ENCODE measurements around the gene MAP4.

DNA sequence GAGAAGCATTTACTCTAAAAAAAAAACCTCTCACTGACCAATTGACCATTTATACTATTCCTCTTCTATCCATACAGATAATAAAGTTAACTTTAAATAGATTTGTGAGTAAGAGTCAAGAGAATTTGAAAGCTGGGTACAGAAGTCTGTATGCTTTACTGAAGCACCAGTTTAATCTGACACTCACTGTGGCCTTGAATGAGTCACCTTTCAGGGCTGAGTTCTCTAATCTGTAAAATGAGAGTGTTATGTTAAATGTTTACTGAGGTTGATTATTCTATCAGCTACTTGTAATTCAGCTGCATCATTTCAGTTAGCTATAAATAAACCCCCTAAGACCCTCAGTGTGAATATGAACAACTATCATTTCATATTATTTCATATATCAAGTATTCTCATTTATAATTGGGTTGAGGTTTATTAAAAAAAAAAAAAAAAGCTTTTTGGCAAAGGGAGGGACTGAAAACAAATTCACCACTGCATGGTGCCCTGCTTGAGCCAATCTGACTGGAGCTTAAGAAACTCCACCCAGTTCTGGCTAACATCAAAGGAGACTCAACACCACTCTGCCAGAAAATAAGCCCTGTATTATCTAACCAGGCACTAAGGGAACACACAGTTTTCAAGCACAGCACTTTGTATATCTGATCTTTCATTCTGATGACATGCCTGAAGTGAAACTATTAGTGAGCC, 2.8 kb downstream of the MAP4 start:
- TF ChIP-seq EP300 (IDR thresholded peaks at IDR 0.05; ENCODE audit: borderline replicate concordance) (no peak), NFIC (IDR thresholded peaks at IDR 0.05) (peak; percentile 16; the same call in 1 of the 2 replicates), TAF1 (IDR thresholded peaks at IDR 0.05; ENCODE audit: low read depth) (no peak), ZBTB7A (IDR thresholded peaks at IDR 0.05; ENCODE audit: low read depth) (no peak), RAD21 (IDR thresholded peaks at IDR 0.05; ENCODE audit: low read depth) (no peak)
- TF ChIP-seq, protein P1, sequence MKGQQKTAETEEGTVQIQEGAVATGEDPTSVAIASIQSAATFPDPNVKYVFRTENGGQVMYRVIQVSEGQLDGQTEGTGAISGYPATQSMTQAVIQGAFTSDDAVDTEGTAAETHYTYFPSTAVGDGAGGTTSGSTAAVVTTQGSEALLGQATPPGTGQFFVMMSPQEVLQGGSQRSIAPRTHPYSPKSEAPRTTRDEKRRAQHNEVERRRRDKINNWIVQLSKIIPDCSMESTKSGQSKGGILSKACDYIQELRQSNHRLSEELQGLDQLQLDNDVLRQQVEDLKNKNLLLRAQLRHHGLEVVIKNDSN (IDR thresholded peaks at IDR 0.05): no peak
- TF ChIP-seq, protein P2, sequence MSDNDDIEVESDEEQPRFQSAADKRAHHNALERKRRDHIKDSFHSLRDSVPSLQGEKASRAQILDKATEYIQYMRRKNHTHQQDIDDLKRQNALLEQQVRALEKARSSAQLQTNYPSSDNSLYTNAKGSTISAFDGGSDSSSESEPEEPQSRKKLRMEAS (IDR thresholded peaks at IDR 0.05): no peak

Measured in Ishikawa (cell line).